ENCODE measurements around the gene NKAIN4.

Gene NKAIN4

GRCh38 chr20:63273635-63274380, 19.5 kb upstream of the NKAIN4 start:
- no peak for DNase-seq (ENCODE audit: low read depth)

GRCh38 chr20:63273059-63273579, 18.9 kb upstream of the NKAIN4 start:
- no peak for DNase-seq (ENCODE audit: low read depth)

- peak; percentile 82 for DNase-seq (ENCODE audit: low read depth)
Observed at GRCh38 chr20:63272105-63273058, 18.1 kb upstream of the NKAIN4 start, which contains the start of gene ARFGAP1. Gene ARFGAP1, plus strand, starts transcription at chr20:63272813. Its CDS starts 2,768 bp downstream, at chr20:63275581.

- DNase-seq (ENCODE audit: low read depth): no peak
Observed at GRCh38 chr20:63270606-63271325, 16.5 kb upstream of the NKAIN4 start.

GRCh38 chr20:63269724-63270123, 15.5 kb upstream of the NKAIN4 start:
- DNase-seq (ENCODE audit: low read depth): no peak

DNA sequence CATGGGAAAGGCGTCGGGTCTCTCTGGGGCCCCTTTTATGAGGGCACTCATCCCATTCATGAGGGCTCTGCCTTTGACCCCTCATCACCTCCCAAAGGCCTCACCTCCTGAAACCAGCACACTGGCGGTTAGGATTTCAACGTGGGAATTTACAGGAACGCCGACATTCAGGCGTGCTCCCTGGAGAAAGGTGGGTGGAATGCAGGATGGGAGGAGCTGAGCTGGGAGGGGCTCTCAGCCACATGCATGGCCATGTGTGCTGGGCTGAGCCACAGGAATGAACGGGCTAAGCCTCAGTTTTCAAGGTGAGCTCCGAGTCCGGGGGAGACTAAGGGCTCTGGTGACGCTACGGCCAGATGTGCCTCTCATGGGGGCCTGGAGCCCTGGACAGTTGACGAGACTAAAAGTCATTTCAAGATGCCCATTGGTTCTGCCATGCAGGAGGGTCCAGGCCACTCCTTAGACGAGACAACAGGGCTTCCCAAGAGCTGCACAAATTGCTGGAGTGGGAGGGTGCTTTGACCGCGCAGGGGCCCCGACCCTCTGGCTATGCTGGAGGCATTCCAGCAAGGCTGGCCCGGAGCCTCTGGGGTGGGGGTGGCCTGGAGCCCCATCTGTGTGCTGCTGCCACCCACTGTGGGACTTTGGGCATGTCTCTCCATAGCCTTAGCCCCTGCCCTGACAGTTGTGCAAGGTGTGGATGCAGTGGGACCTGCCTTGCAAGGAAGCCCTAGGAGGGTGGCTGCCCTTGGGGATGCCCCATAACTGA, 14.6 kb upstream of the NKAIN4 start:
- no peak for DNase-seq (ENCODE audit: low read depth)

- DNase-seq (ENCODE audit: low read depth): no peak
Observed at GRCh38 chr20:63268256-63268655, 14.0 kb upstream of the NKAIN4 start.

DNA sequence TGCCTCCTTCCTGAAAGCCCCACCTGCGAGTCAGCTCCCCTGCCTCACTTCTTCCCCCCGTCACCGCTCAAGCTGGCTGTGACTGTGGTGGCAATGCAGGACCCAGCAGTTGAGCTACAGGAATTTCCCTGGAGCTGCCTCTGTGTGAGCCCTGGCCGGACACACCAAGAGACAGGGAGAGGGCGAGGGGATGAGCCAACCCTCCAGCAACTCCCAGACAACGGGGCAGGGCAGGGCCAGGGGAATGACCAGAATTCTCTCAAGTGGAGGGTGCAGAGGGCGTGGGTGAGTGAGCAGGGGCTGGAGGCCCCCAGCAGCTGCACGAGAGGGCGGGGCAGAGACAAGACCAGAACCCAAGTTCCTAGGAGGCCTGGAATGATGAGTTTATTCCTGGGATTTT, 13.4 kb upstream of the NKAIN4 start:
- no peak for DNase-seq (ENCODE audit: low read depth)

GRCh38 chr20:63265891-63266515, 11.7 kb upstream of the NKAIN4 start:
- DNase-seq (ENCODE audit: low read depth): no peak

DNA sequence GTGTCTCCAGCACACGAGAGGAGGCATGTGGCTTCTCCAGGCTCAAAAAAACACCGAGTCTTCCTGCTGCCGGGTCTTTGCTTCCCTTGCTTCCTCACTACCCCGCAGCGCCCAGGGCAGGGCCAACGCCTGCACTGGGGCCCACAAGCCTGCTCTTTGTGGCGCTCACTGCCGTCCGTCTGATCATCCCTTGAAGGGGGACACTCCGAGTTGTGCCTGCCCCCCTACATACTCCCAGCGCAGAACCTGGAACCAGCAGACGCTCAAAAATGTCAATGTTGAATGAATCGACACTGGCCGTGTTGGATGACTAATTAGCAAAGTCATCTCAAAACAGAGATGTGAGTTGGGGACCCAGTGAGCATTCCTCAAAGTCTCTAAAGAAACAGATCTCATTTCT, 10.3 kb upstream of the NKAIN4 start:
- no peak for DNase-seq (ENCODE audit: low read depth)

DNA sequence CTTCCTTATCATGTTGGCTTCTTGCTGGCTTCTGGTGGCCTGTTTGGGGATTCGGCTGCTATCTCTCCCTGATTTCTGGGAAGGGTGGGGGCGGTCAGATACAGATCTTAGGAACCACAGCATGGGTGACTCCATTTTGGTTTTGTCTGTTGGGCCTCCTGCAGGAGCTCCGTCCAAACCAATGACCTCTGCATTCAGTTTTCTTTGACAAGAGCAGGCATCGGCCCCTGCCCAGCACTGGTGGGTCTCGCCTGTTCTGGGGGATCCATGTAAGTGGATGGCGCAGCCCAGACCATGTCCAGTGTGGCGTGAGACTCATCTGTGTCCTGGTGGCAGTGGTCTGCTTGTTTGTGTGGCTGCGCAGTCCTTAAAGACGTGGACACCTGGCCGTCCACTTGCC, 9.7 kb upstream of the NKAIN4 start:
- no peak for DNase-seq (ENCODE audit: low read depth)

DNA sequence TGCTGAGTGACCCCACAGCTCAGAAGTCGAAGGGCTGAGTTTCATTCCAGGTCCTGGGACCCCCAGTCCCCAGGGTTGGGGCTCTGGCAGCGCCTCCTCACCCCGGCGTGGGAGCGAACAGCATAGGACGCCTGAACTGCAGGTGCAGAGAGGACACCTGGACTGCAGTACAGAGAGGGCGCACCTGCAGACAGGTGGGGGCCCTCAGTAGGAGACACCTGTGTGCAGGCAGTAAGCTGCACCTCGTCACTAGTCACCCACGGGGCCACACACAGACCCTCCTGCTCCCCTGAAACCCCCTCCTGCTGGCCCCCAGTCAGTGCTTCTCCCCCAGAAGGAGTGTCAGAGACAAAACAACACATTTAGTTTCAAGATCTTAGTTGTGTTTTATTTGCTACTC, 8.6 kb upstream of the NKAIN4 start:
- no peak for DNase-seq (ENCODE audit: low read depth)

DNA sequence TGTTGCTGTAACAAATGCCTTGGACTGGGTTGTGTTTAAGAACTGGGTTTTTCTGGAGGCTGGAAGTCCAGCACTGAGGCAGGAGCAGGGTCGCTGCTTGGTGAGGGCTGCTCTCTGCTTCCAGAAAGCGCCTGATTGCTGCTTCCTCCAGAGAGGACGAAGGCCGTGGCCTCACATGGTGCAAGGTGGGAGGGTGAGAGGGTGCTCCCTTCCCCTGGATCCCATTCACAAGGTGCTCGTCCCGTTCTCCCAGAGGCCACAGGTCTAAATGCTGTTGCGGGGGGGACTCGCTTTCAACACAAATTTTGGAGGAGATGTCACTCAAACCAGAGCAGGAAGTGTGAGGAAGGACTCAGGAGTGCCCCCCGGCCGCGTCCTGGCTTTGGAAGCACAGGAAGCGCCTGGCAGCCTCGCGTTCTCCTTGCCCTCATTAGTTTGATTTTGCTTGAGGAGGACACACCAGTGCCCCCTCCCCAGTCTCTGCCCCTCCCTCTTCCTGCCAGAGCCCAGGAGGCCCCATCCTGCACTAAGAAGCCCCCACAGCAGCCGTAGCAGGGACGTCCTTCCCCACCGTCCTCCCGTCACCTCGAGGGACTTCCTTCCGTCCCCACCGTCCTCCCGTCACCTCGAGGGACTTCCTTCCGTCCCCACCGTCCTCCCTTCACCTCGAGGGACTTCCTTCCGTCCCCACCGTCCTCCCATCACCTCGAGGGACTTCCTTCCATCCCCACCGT, 7.7 kb upstream of the NKAIN4 start:
- DNase-seq (ENCODE audit: low read depth): no peak

DNA sequence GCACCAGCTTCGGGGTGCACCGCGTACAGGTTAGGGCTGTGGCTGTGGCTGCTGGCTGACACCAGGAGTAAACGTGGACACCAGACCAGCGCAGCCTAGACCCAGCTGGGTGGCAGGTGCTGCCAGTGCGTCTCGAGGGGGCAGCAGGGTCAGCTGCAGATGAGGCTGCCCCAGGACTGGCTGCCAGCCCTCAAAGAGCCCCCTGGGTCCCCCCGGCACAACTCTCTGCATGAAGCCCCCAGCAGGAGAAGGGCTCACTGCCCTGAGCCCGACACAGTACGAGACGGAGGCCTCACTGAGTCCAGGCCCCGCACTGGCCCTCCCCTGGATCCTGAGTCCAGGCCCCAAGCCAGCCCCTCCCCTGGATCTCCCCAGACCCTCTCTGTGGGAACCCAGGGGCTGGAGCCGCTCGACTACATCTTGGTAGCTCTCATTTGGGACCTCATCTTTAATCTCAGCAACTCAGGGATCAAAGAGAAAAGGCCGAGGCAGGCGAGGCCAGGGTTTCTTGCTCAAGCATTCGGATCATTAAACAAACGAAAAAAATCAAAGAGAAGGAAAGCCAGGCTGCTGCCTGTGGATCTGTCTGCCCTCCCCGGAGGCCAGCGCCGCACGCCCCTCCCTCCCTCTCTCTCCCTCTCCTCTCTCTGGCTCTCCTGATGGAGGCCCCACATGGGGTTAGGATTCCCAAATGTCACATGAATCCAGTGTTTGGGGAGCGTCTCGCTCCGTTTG, 7.0 kb upstream of the NKAIN4 start:
- DNase-seq (ENCODE audit: low read depth): no peak

DNA sequence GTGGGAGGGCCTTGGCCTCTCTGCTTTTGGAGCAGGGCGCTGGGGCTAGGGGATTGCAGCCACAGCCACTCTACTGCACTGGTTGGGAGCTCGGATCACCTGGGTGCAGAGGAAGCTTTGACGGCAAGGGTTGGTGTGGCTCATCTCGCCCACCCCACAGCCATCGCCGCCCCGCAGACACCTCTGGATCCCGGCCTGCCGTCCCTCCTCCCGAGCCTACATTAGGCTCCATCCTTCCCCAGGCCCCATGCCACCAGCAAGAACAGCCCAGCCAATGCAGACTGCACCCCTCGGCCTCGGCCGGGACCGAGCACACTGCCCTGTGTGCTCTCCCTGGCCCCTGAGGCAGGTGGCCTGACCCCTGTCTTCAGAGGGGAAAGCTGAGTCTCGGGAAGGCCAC, 6.3 kb upstream of the NKAIN4 start:
- DNase-seq (ENCODE audit: low read depth): no peak

DNA sequence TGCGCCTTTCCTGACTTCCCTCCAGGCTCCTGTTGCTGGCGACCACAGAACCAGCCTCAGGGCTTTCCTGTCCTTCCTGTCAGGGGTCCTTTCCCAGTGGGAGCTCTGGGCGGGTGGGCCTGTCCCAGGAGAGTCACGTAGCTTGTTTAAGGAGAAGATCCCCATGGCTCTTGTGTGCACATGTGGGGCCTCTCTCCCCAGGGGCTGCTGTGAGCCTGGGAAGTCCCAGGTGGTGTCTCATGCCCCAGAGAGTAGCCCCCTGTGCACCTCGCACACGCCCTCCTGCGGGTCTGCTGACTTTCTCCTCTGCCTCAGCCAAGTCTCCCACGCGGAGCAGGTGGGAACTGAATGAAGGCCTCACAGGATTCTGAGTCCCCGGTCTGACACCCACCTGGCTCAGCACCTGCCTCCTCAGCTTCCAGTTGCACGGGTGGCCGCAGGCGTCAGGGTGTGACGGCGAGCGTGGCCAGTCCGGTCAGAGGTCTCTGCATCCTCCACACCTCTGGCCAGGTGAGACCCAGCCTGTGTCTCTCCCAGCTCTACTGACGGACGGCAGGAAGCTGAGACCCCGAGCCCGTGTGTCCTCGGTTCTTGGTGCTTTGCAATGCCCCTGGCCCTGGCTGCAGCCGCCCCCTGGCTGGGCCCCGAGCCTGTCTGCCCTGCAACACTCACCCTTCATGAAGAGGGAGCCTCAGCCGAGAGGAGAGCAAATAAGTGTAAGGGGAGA, 5.6 kb upstream of the NKAIN4 start:
- no peak for DNase-seq (ENCODE audit: low read depth)

DNA sequence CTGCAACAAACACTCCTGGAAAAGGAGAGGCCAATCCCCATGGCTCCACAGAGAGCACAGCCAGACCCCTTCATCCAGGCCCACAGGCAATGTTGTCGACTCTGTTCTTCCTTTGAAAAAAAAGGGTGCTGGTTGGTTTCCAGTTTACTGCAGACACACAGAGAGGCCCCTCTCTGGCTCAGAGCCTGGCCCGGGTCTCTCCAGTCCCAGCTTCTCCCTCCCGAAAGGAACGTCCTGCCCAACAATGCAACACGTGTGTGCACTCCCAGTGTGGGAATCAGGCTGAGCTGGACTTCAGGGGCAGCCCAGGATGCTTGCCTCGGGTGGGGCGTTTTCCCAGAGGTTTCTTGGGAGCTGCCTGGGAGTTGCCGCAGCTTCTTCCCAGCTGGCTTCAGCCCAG, 4.5 kb upstream of the NKAIN4 start:
- no peak for DNase-seq (ENCODE audit: low read depth)

DNA sequence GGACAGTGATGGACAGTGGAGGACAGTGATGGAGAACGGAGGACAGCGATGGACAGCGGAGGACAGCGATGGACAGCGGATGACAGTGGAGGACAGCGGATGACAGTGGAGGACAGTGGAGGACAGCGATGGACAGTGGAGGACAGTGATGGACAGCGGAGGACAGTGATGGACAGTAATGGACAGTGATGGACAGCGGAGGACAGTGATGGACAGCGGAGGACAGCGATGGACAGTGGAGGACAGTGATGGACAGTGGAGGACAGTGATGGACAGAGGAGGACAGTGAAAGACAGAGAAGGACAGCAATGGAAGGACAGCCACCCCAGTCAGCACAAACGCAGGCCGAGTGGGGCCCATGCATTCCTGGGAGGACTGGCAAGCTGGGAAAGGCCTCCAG, 3.4 kb upstream of the NKAIN4 start:
- no peak for DNase-seq (ENCODE audit: low read depth)

DNA sequence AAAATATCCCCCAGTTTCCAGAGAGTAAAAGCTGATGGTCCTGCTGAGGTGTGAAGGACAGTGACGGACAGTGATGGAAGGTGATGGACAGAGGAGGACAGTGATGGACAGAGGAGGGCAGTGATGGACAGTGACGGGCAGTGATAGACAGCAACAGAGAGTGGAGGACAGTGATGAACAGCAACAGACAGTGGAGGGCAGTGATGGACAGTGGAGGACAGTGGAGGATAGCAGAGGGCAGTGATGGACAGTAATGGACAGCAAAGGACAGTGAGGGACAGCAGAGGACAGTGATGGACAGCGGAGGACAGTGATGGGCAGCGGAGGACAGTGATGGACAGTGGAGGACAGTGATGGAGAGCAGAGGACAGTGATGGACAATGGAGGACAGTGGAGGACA, 2.7 kb upstream of the NKAIN4 start:
- DNase-seq (ENCODE audit: low read depth): no peak

Measured in activated gamma-delta T cell treated with anti-CD3 and anti-CD28 coated beads, Interleukin-2, amount 50 U/mL, for 16 hours (primary cell).